GM19468 (cell line): Measurements from ENCODE around the gene CD52.
"Not testable (repeated sequence)": the region's sequence is repeated elsewhere in the genome, so short reads cannot be mapped to it uniquely, and the experiment has no call there.

Experiments
- ATAC-seq: cut with Tn5 transposase; IDR thresholded peaks from one replicate; pipeline ENCODE4 v1.9.1; 2021; ENCODE audit warnings: mild to moderate bottlenecking, moderate library complexity, moderate number of reproducible peaks; ENCODE audit not compliant: unreplicated experiment; ENCODE audit errors: extremely low read depth

The CD52 gene

DNA sequence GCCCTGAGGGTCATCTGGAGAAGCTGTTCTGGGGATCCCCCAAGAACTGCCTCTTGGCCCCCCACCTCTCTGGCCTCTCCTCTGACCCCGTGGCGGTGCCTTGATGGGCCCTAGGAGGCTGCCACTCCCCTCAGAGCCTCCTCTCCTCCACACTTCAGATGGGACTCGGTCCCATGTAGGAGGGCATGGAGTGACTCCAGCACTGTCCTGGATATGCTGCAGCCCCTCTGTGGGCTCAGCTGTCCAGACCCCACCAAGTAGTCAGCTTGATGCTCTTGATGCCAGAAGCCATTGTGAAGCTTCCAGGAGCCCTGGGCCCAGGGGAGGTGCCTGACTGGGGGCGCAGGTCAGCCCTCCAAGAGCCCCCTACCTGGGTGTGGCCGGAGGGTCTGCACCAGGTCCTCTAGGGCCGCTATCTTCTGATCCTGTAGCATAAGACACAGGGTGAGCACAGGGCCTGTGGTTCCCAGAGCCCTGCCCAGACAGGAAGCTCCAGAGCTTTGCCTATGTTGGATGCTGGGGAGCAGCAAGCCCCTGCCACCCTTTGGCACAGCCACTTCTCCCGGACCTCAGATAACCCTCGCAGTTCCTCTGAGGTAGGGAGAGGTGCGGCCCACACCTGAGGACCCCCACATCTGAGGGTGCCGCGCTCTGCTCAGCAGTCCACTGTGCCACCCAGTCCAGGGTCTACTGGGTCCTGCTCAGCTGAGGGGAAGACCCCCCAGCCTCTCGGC is 20.5 kb upstream of the CD52 start:
- ATAC-seq = no peak

- ATAC-seq = no peak
Measured at GRCh38 chr1:26297791-26298124, 20.0 kb upstream of the CD52 start.

- no peak for ATAC-seq
Measured at GRCh38 chr1:26300578-26301275, 17.0 kb upstream of the CD52 start.

DNA sequence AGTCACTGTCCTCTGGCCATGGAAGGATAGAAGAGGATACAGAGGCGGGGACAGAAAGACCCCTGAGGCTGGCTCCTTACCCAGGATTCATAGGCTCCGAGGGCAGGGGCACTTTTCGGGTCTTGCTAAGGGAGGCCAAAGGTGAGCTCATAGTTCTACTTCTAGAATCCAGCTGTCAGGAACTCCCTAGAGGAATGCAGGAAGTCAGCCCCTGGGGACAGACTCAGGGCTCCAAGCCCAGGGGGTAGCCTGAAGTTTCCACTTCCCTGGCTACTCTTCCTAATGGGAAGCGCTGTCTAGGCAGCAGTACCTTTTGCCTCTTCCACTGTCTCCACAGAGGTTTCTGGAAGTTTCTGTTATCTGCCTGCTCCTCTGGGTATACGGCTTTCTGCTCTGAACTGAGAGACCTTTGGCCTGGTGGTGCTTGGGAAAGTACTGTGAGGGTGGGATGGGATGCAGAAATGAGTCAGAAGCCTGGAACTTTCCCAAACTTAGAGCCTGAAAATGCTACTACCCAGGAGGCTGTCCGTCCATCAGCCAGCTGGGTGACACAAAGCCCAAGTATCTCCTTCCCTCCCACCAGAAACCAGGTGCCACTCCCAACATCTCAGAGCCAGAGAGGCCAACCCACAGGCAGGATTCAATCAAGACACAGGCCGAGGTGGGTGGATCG is 14.9 kb upstream of the CD52 start:
- ATAC-seq = no peak

- no peak for ATAC-seq
Measured at GRCh38 chr1:26305667-26306289, 12.0 kb upstream of the CD52 start.

GRCh38 chr1:26306290-26307229 is 11.2 kb upstream of the CD52 start, which contains the start of gene UBXN11:
UBXN11 (minus strand) TSS chr1:26306636; CDS start chr1:26302883, 3,753 bp downstream.
- ATAC-seq = peak; percentile 95

GRCh38 chr1:26307363-26307781 is 10.4 kb upstream of the CD52 start:
- no peak for ATAC-seq

GRCh38 chr1:26307966-26308899 is 9.5 kb upstream of the CD52 start:
- ATAC-seq = not testable (repeated sequence)

DNA sequence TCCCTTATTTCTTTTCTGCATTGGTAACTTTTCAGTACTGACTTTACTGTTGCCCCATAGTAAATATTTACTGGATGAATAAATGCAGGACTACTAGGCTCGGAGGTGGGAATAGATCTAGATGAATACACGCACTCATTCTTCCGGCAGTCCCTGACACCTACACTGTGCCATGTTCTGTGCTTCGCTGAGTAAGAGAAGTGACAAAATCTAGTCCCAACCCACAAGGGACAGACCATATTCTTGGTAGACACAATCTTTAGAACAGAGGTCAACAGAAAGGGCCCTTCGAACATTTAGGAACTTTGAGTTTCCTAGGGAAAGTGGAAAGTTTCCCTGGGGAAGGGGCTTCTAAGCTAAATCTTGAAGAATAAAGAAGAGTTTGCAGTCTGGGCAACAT is 3.3 kb upstream of the CD52 start:
- no peak for ATAC-seq

- no peak for ATAC-seq
Measured at GRCh38 chr1:26315874-26316850, 1.6 kb upstream of the CD52 start.

DNA sequence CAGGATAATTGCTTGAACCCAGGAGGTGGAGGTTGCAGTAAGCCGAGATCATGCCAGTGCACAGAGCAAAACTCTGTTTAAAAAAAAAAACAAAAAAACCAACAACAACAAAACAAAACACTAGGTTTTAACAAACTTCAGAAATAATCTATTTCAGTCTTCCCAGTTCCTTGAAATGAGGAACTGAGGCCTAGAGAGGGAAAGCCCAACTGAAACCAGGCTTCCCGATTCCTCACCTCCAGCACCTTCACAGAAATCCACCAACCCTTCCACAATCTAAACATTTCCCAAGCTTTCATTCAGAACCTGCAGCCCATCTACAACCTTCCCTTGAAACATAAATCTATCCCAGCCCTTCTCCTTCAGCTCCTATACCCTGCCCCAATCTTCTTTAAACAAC is 612 bp upstream of the CD52 start:
- no peak for ATAC-seq

GRCh38 chr1:26318338-26319064 is 743 bp downstream of the CD52 start:
- no peak for ATAC-seq

- no peak for ATAC-seq
Measured at GRCh38 chr1:26320896-26321295, 3.1 kb downstream of the CD52 start.

GRCh38 chr1:26321315-26322041 is 3.7 kb downstream of the CD52 start:
- ATAC-seq = no peak

GRCh38 chr1:26322042-26322331 is 4.2 kb downstream of the CD52 start:
- no peak for ATAC-seq

DNA sequence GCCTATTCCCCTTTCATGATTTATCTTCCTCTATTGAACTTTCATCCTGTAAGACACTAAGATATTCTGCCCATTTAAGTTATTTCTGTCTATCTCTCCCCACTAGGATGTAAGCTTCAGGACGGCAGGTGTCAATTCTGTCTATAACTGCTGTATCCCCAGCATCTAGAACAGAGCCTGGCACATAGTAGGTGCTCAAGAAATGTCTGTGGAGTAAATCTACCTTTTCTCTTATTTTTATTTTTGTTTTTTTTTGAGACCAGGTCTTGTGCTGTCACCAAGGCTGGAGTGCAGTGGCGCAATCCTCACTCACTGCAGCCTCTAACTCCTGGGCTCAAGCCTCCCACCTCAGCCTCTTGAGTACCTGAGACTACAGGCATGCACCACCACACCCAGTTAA is 5.6 kb downstream of the CD52 start:
- ATAC-seq = no peak

GRCh38 chr1:26324550-26324949 is 6.8 kb downstream of the CD52 start:
- no peak for ATAC-seq
